Measurements from ENCODE around the gene TMEM175. TPM values are rescaled to one million over a fixed set of nuclear protein-coding genes. Genes with fewer than 3 reads are reported as not detected.
"Not testable (repeated sequence)": the region's sequence is repeated elsewhere in the genome, so short reads cannot be mapped to it uniquely, and the experiment has no call there.

The TMEM175 gene
- polyA plus RNA-seq, 10 donors, result 14.4 to 22.1 (median 17.0) TPM

- DNase-seq, result no peak
Measured at GRCh38 chr4:968621-969394, 36.5 kb downstream of the TMEM175 start.

GRCh38 chr4:970046-970745 is 37.9 kb downstream of the TMEM175 start:
- no peak for DNase-seq

GRCh38 chr4:970854-971520 is 38.7 kb downstream of the TMEM175 start:
- no peak for DNase-seq

- no peak for DNase-seq
Measured at GRCh38 chr4:971666-972500, 39.6 kb downstream of the TMEM175 start.

- DNase-seq, result peak in 1 of 3 donors; percentile 56
Measured at GRCh38 chr4:972651-973424, 40.6 kb downstream of the TMEM175 start.

GRCh38 chr4:973431-974397 is 41.5 kb downstream of the TMEM175 start, which contains the start of gene DGKQ:
Gene DGKQ (minus strand): TSS chr4:973569. CDS start chr4:973482, 87 bp downstream.
- DNase-seq, result peak; percentile 79 to 89 (median 84)

- no peak for DNase-seq
Measured at GRCh38 chr4:974668-975067, 42.4 kb downstream of the TMEM175 start.

- DNase-seq, result not testable (repeated sequence)
Measured at GRCh38 chr4:976016-976415, 43.8 kb downstream of the TMEM175 start.

GRCh38 chr4:978957-979701 is 46.9 kb downstream of the TMEM175 start:
- DNase-seq, result no peak

- no peak for DNase-seq
Measured at GRCh38 chr4:982291-982690, 50.0 kb downstream of the TMEM175 start.

GRCh38 chr4:982814-983213 is 50.6 kb downstream of the TMEM175 start:
- DNase-seq, result no peak

GRCh38 chr4:984336-985054 is 52.2 kb downstream of the TMEM175 start:
- DNase-seq, result no peak

- DNase-seq, result no peak
Measured at GRCh38 chr4:985123-985830, 53.0 kb downstream of the TMEM175 start.

GRCh38 chr4:986428-986878 is 54.2 kb downstream of the TMEM175 start:
- no peak for DNase-seq

- DNase-seq, result peak; percentile 47 to 91 (median 84)
Measured at GRCh38 chr4:986879-987623, 54.8 kb downstream of the TMEM175 start, which contains the start of gene IDUA. Gene IDUA (plus strand): TSS chr4:987044. CDS start chr4:987085, 41 bp downstream.

Data from muscle of back (tissue), 11 donors.